ENCODE measurements around the gene SNX13. TPM values are rescaled to one million over a fixed set of nuclear protein-coding genes. Genes with fewer than 3 reads are reported as not detected.
A peak's percentile ranks its signal among the peaks of the same experiment; 100 is the strongest.

Gene SNX13
- total and polyA plus RNA-seq, 11 donors = 8.5 to 59.6 (median 48.9) TPM

GRCh38 chr7:17934094-17934493 is 6.2 kb downstream of the SNX13 start:
- peaks cover 0 to 95% (median 68%) of the 10 kb centered on the region in 12 donors for H3K4me1 ChIP-seq
- H3K36me3 ChIP-seq = no peaks in the 10 kb centered on the region
- 38 to 56% (median 41%) methylated on average over 2 of the region's 2 CpGs for WGBS, 4 donors
- DNase-seq (no peak), ATAC-seq (no peak)
- H3K9me3 ChIP-seq = no peaks in the 10 kb centered on the region
- no peaks in the 10 kb centered on the region for H3K27me3 ChIP-seq
- TF ChIP-seq CTCF (IDR thresholded peaks at IDR 0.05) (no peak), POLR2A (IDR thresholded peaks at IDR 0.05) (no peak)
- intact Hi-C loops (cut with DNase I) = no loop called here
- H3K27ac ChIP-seq = no peak overlapping the region
- H3K4me3 ChIP-seq = no peak overlapping the region

DNA sequence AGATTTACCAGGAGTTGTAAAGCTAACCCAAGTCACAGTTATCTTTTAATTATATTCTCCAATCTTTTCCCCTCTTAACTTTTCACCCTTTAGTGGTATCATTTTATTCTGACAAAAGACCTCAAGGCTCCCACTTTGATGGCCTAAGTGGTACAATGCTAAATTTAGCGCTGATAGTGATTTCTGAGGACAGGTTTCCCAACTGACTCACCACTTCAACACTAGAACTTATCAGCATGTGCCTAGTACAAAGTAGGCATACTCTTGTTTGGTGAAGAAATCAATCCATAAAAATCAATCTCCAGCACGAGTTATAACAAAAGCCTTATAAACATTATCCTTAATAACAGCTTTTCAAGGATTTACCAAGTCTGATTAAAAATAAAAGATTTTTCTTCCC is 7.5 kb downstream of the SNX13 start:
- Histone ChIP-seq H3K27me3 (no peaks in the 10 kb centered on the region), H3K9me3 (no peaks in the 10 kb centered on the region), H3K4me1 (peaks cover 0 to 86% (median 61%) of the 10 kb centered on the region in 12 donors), H3K36me3 (no peaks in the 10 kb centered on the region), H3K4me3 (no peak overlapping the region), H3K27ac (peak overlapping the region in 2 of 12 donors; percentile 2 to 15)
- TF ChIP-seq POLR2A (IDR thresholded peaks at IDR 0.05) = no peak
- TF ChIP-seq CTCF (IDR thresholded peaks at IDR 0.05) = no peak
- no peak for DNase-seq
- 47 to 60% (median 56%) methylated on average over 2 of the region's 2 CpGs for WGBS, 4 donors
- intact Hi-C loops (cut with DNase I) = no loop called here
- ATAC-seq = peak in 3 of 4 donors; percentile 74 to 83 (median 78)

DNA sequence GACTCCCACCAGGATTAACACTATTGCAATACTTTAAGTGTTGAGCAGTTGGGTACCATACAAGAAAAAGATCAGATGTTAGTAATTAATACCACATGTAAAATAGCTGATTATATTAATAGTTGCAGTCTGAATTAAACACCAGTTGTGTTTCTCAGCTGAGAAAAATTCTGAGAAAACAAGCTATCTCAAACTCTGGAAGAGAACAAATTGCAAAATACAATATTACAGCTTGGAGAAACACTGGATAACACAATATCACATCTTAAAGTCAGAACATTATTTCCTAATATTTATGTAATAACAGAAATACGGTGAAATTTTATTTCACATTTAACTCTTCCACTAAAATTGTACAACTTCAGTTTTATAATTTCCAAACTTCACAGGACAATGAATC is 9.2 kb downstream of the SNX13 start:
- H3K4me3 ChIP-seq = no peak overlapping the region
- H3K9me3 ChIP-seq = no peaks in the 10 kb centered on the region
- intact Hi-C loops (cut with DNase I) = no loop called here
- ATAC-seq (no peak), DNase-seq (no peak)
- no peaks in the 10 kb centered on the region for H3K27me3 ChIP-seq
- H3K36me3 ChIP-seq = no peaks in the 10 kb centered on the region
- 82 to 86% (median 84%) methylated on average over 1 of the region's 1 CpG for WGBS, 4 donors
- H3K4me1 ChIP-seq = peaks cover 0 to 79% (median 50%) of the 10 kb centered on the region in 12 donors
- TF ChIP-seq CTCF (IDR thresholded peaks at IDR 0.05) (no peak), POLR2A (IDR thresholded peaks at IDR 0.05) (no peak)
- H3K27ac ChIP-seq = no peak overlapping the region

GRCh38 chr7:17930546-17930945 is 9.7 kb downstream of the SNX13 start:
- WGBS, 4 donors = 97 to 99% (median 98%) methylated on average over 2 of the region's 2 CpGs
- peaks cover 0 to 75% (median 45%) of the 10 kb centered on the region in 12 donors for H3K4me1 ChIP-seq
- ATAC-seq (peak in 1 of 4 donors; percentile 20), DNase-seq (no peak)
- H3K27ac ChIP-seq = no peak overlapping the region
- TF ChIP-seq POLR2A (IDR thresholded peaks at IDR 0.05) (no peak), CTCF (IDR thresholded peaks at IDR 0.05) (no peak)
- no peaks in the 10 kb centered on the region for H3K36me3 ChIP-seq
- H3K27me3 ChIP-seq = no peaks in the 10 kb centered on the region
- intact Hi-C loops (cut with DNase I) = no loop called here
- H3K4me3 ChIP-seq = no peak overlapping the region
- no peaks in the 10 kb centered on the region for H3K9me3 ChIP-seq
